Adipose tissue (tissue), 3 donors: ENCODE results near the gene RFC5. TPM values are rescaled to one million over a fixed set of nuclear protein-coding genes. Genes with fewer than 3 reads are reported as not detected.
"Not testable (repeated sequence)": the region's sequence is repeated elsewhere in the genome, so short reads cannot be mapped to it uniquely, and the experiment has no call there.

ENCODE experiments used
- H3K27ac ChIP-seq: one replicate; pipeline ENCODE4 v1.5.1; 2013; ENCODE audit warnings: low read depth, low read length
- WGBS, 3 donors: extraction: QIAGEN DNeasy Blood & Tissue Kit; methylation state at CpG; one replicate each; pipeline ENCODE4 v1.1.7; 2013; 5-methylcytosine and 5-hydroxymethylcytosine counted together
- polyA plus RNA-seq, 3 donors: library from polyadenylated mRNA; stranded (reverse); fragments of 200-250 nt; gene quantifications; one replicate each; pipeline ENCODE4 v1.2.3, GENCODE V29; 2013
- donor health status: healthy with polysubstance abuse.
- donor health status: Bipolar disorder and iron deficiency.
- donor health status: healthy.

RFC5 gene
- polyA plus RNA-seq, 3 donors: 5.6 to 14.6 (median 5.8) TPM

GRCh38 chr12:118061873-118062843 is 45.7 kb downstream of the RFC5 start:
- peak overlapping the region; percentile 84 for H3K27ac ChIP-seq
- WGBS, 3 donors: 1 to 2% (median 2%) methylated on average over 44 of the region's 44 CpGs

- no peak overlapping the region for H3K27ac ChIP-seq
- WGBS, 3 donors: 47 to 64% (median 61%) methylated on average over 4 of the region's 4 CpGs
Observed at GRCh38 chr12:118063576-118064391, 47.3 kb downstream of the RFC5 start.

- no peak overlapping the region for H3K27ac ChIP-seq
- WGBS, 3 donors: 25 to 67% (median 35%) methylated on average over 2 of the region's 2 CpGs
Observed at GRCh38 chr12:118064608-118065007, 48.1 kb downstream of the RFC5 start.

GRCh38 chr12:118065380-118065779 is 48.9 kb downstream of the RFC5 start:
- 45 to 80% (median 66%) methylated on average over 1 of the region's 1 CpG for WGBS, 3 donors
- no peak overlapping the region for H3K27ac ChIP-seq

GRCh38 chr12:118068445-118068844 is 51.9 kb downstream of the RFC5 start:
- WGBS, 3 donors: 68 to 96% (median 80%) methylated on average over 2 of the region's 2 CpGs
- H3K27ac ChIP-seq: no peak overlapping the region

- H3K27ac ChIP-seq: no peak overlapping the region
- WGBS, 3 donors: 73 to 95% (median 90%) methylated on average over 3 of the region's 3 CpGs
Observed at GRCh38 chr12:118070650-118071049, 54.1 kb downstream of the RFC5 start.

GRCh38 chr12:118073768-118074167 is 57.3 kb downstream of the RFC5 start:
- WGBS, 3 donors: 89 to 96% (median 92%) methylated on average over 4 of the region's 4 CpGs

GRCh38 chr12:118081521-118081920 is 65.0 kb downstream of the RFC5 start:
- WGBS, 3 donors: 93 to 98% (median 94%) methylated on average over 9 of the region's 9 CpGs
- not testable (repeated sequence) for H3K27ac ChIP-seq

More at GRCh38 chr12:118073768-118074167, 57.3 kb downstream of the RFC5 start:
- no peak overlapping the region for H3K27ac ChIP-seq

Other genes with a start within 250 kb of the RFC5 start
- under 1 TPM; under 0.01 to 0.20 (median 0.01) TPM for gene KSR2, start 47.7 kb upstream of the RFC5 start, polyA plus RNA-seq
- 10 to 100 TPM; 21.1 to 55.7 (median 40.3) TPM for gene WSB2, start 44.5 kb downstream of the RFC5 start, polyA plus RNA-seq
- gene VSIG10, start 87.3 kb downstream of the RFC5 start, polyA plus RNA-seq: 10 to 100 TPM; 10.8 to 18.9 (median 18.3) TPM
- 100 to 1,000 TPM; 143 to 331 (median 288) TPM for gene PEBP1, start 119.4 kb downstream of the RFC5 start, polyA plus RNA-seq